ENCODE data around the gene HTT. TPM values are rescaled to one million over a fixed set of nuclear protein-coding genes. Genes with fewer than 3 reads are reported as not detected.
"Not testable (repeated sequence)": the region's sequence is repeated elsewhere in the genome, so short reads cannot be mapped to it uniquely, and the experiment has no call there.

Gene HTT
- total RNA-seq, 2 donors from 2014 or later: 37.8 to 97.8 TPM

- H3K36me3 ChIP-seq: no peaks in the 10 kb centered on the region
- no peak overlapping the region for H3K27ac ChIP-seq
- no peak for DNase-seq (ENCODE audit: low spot score)
- H3K4me3 ChIP-seq: no peak overlapping the region
- WGBS: 73% methylated on average over 22 of the region's 22 CpGs
- no peaks in the 10 kb centered on the region for H3K27me3 ChIP-seq (replicated peaks; ENCODE audit: insufficient read depth)
- intact Hi-C loops (cut with DNase I): no loop called here
- TF ChIP-seq POLR2A (IDR thresholded peaks at IDR 0.05) (no peak), CTCF (IDR thresholded peaks at IDR 0.05) (no peak), POLR2AphosphoS5 (IDR thresholded peaks at IDR 0.05) (no peak)
- H3K4me1 ChIP-seq (replicated peaks): no peaks in the 10 kb centered on the region
- no peaks in the 10 kb centered on the region for H3K9me3 ChIP-seq
Observed at GRCh38 chr4:3044870-3045819, 29.3 kb upstream of the HTT start.

- TF ChIP-seq POLR2AphosphoS5 (IDR thresholded peaks at IDR 0.05) (no peak), CTCF (IDR thresholded peaks at IDR 0.05) (no peak), POLR2A (IDR thresholded peaks at IDR 0.05) (no peak)
- Histone ChIP-seq H3K4me1 (replicated peaks) (no peaks in the 10 kb centered on the region), H3K9me3 (no peaks in the 10 kb centered on the region), H3K27ac (no peak overlapping the region), H3K27me3 (replicated peaks; ENCODE audit: insufficient read depth) (no peaks in the 10 kb centered on the region), H3K36me3 (no peaks in the 10 kb centered on the region), H3K4me3 (no peak overlapping the region)
- DNase-seq (ENCODE audit: low spot score): no peak
- 83% methylated on average over 7 of the region's 7 CpGs for WGBS
- intact Hi-C loops (cut with DNase I): no loop called here
Observed at GRCh38 chr4:3046162-3046561, 28.3 kb upstream of the HTT start.

- no peak overlapping the region for H3K4me3 ChIP-seq
- no peaks in the 10 kb centered on the region for H3K9me3 ChIP-seq
- intact Hi-C loops (cut with DNase I): no loop called here
- DNase-seq (ENCODE audit: low spot score): no peak
- no peaks in the 10 kb centered on the region for H3K36me3 ChIP-seq
- H3K27me3 ChIP-seq (replicated peaks; ENCODE audit: insufficient read depth): no peaks in the 10 kb centered on the region
- 79% methylated on average over 4 of the region's 4 CpGs for WGBS
- no peak overlapping the region for H3K27ac ChIP-seq
- no peak for TF ChIP-seq POLR2A (IDR thresholded peaks at IDR 0.05)
- no peak for TF ChIP-seq CTCF (IDR thresholded peaks at IDR 0.05)
- no peak for TF ChIP-seq POLR2AphosphoS5 (IDR thresholded peaks at IDR 0.05)
- no peaks in the 10 kb centered on the region for H3K4me1 ChIP-seq (replicated peaks)
Observed at GRCh38 chr4:3046623-3047022, 27.9 kb upstream of the HTT start.

- H3K27ac ChIP-seq: no peak overlapping the region
- H3K27me3 ChIP-seq (replicated peaks; ENCODE audit: insufficient read depth): no peaks in the 10 kb centered on the region
- TF ChIP-seq POLR2A (IDR thresholded peaks at IDR 0.05) (no peak), CTCF (IDR thresholded peaks at IDR 0.05) (peak; percentile 10 to 67 (median 48)), POLR2AphosphoS5 (IDR thresholded peaks at IDR 0.05) (no peak)
- no peaks in the 10 kb centered on the region for H3K4me1 ChIP-seq (replicated peaks)
- H3K36me3 ChIP-seq: no peaks in the 10 kb centered on the region
- intact Hi-C loops (cut with DNase I): no loop called here
- no peaks in the 10 kb centered on the region for H3K9me3 ChIP-seq
- peak; percentile 56 for DNase-seq (ENCODE audit: low spot score)
- no peak overlapping the region for H3K4me3 ChIP-seq
- 57% methylated on average over 20 of the region's 20 CpGs for WGBS
Observed at GRCh38 chr4:3047464-3048286, 26.8 kb upstream of the HTT start.

- H3K9me3 ChIP-seq; intact Hi-C loops (cut with DNase I); H3K27ac ChIP-seq; H3K4me3 ChIP-seq; H3K27me3 ChIP-seq (replicated peaks; ENCODE audit: insufficient read depth); H3K36me3 ChIP-seq; H3K4me1 ChIP-seq (replicated peaks); DNase-seq (ENCODE audit: low spot score): not testable (repeated sequence)
- 80% methylated on average over 12 of the region's 12 CpGs for WGBS
Observed at GRCh38 chr4:3051141-3051897, 23.2 kb upstream of the HTT start.
